HEK293T (cell line): Measurements from ENCODE around the gene METTL26.

Experiments used
- ARNT ChIP-seq: fragments of 450-650 bp; IDR thresholded peaks from 2 replicates; pipeline ENCODE4 v1.6.1; 2017; ENCODE audit warnings: mild to moderate bottlenecking
- FOXA1 ChIP-seq: fragments of 450-650 bp; IDR thresholded peaks from 2 replicates; pipeline ENCODE4 v1.6.1; 2016; ENCODE audit warnings: mild to moderate bottlenecking
- HDGF ChIP-seq: fragments of 450-650 bp; IDR thresholded peaks from 2 replicates; pipeline ENCODE4 v1.6.1; 2017; ENCODE audit warnings: antibody characterized with exemption, borderline replicate concordance
- L3MBTL2 ChIP-seq: fragments of 450-650 bp; conservative IDR thresholded peaks from 2 replicates; pipeline ENCODE4 v1.6.1; 2016; ENCODE audit warnings: mild to moderate bottlenecking
- NFRKB ChIP-seq: fragments of 450-650 bp; IDR thresholded peaks from 2 replicates; pipeline ENCODE4 v1.6.1; 2016; ENCODE audit warnings: mild to moderate bottlenecking, moderate library complexity
- SP1 ChIP-seq: fragments of 450-650 bp; IDR thresholded peaks from 2 replicates; pipeline ENCODE4 v1.6.1; 2017
- TF ChIP-seq, protein P1 (sequence below): fragments of 450-650 bp; IDR thresholded peaks from 2 replicates; pipeline ENCODE4 v1.6.1; 2016

DNA sequence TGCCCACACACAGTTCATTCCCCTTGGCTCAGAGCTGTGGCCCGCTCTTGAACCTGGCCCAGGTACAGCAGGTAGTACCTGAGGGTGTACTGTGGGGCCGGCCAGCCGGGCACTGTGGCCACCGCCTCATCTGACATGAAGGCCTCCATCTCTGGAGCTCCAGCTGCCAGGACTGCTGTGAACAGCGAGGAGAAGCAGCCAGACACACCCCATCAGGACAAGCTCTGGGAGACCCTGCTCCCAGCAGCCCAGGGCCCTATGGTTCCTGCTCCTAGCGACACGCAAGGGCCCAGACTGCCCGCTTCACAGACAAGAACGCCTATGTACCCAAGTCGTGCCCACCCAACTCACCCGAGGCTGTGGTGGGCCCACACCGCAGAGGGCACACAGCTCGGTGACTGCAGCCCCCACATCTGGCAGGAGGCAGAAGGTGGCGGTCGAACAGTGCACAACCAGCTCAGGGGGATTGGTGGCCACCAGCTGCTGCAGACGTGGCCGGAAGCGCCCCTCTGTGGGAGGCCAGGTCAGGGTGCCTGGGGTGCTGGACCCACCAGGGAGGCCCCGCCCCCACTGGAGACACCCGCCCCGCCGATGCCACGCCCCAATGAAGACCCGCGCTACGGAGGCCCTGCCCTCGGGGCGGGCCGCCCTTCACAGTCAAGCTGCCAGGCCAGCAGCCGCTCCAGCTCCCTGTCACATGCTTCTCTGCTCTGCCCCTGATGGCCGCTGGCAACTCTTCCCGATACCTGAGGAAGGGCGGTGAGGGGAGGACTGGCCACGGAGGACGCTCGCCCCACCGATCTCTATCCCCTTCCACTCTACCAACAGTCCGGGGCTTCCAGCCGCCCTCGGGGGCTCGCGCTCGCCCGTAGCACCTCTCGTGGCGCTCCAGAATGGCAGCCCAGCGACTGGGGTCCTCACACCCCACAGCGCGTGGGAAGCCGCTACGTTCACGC lies 43.0 kb upstream of the METTL26 start:
- TF ChIP-seq ARNT = no peak
- TF ChIP-seq L3MBTL2 = no peak
- TF ChIP-seq FOXA1 = no peak
- TF ChIP-seq SP1 = no peak
- no peak for TF ChIP-seq NFRKB
- TF ChIP-seq, protein P1, sequence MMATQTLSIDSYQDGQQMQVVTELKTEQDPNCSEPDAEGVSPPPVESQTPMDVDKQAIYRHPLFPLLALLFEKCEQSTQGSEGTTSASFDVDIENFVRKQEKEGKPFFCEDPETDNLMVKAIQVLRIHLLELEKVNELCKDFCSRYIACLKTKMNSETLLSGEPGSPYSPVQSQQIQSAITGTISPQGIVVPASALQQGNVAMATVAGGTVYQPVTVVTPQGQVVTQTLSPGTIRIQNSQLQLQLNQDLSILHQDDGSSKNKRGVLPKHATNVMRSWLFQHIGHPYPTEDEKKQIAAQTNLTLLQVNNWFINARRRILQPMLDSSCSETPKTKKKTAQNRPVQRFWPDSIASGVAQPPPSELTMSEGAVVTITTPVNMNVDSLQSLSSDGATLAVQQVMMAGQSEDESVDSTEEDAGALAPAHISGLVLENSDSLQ = no peak
- no peak for TF ChIP-seq HDGF
